ENCODE measurements around the gene EEF2KMT.

EEF2KMT gene

DNA sequence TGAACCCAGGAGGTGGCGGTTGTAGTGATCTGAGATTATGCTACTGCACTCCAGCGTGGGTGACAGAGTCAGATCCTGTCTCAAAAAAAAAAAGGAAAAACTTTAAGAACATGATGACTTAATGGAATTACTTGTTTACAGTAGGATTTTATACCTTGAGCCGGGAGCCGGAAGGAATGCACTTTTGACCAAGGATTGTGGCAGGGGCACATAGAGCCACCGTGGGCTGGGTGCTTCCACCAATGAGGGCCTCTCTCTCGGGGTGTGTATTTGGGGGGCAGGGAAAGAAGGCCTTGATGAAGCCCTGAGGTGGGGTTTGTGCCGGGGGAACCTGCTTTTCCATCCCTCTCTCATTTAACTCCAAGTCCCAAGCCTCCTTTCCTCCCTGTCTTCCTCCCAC lies 57.1 kb downstream of the EEF2KMT start:
- no peak overlapping the region for H3K27ac ChIP-seq
- TF ChIP-seq, protein P1, sequence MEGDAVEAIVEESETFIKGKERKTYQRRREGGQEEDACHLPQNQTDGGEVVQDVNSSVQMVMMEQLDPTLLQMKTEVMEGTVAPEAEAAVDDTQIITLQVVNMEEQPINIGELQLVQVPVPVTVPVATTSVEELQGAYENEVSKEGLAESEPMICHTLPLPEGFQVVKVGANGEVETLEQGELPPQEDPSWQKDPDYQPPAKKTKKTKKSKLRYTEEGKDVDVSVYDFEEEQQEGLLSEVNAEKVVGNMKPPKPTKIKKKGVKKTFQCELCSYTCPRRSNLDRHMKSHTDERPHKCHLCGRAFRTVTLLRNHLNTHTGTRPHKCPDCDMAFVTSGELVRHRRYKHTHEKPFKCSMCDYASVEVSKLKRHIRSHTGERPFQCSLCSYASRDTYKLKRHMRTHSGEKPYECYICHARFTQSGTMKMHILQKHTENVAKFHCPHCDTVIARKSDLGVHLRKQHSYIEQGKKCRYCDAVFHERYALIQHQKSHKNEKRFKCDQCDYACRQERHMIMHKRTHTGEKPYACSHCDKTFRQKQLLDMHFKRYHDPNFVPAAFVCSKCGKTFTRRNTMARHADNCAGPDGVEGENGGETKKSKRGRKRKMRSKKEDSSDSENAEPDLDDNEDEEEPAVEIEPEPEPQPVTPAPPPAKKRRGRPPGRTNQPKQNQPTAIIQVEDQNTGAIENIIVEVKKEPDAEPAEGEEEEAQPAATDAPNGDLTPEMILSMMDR (conservative IDR thresholded peaks at IDR 0.05) = no peak

DNA sequence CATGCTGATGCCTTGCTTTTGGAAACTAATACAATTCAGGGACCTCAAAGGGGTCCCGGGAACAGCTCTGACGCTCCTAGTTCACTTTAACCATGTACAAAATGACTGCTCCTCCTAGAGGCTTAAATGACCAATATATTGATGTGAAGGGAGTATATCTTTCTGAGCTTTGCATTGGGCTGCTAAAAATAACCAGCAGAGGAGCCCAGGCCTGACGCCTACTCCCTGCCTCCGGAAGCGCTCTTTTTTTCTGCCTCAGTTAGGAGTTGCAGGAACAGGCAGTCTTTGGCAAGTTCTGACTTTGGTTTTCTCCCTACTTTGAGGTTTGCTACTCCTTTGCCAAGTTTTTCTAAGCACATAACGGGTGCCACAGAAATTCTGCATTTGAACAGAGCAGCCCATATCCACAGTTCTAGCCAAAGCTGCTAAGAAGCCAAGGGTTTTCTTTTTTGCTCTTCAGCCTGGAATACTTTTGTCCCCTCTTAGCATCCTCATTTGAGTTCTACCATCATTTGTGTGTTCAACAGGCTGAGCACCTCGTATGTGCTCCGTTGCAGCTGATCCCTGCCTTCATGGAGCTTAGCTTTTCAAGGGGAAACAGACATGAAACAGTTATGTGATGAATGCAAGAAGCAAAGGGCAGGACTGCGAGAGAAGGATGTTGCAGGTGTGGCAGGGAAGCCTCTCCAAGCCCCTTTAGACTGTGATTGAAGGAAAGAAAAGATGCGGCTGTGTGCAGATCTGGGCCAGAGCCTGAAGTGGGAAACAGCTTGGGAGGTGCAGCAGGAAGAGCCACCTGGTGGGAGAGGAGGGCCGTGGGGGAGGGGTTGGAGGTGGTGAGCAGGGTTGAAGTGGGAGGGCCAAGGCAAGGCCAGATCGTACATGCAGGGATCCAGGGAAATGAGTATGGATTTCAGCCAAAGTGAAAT lies 61.1 kb downstream of the EEF2KMT start:
- TF ChIP-seq, protein P1 (conservative IDR thresholded peaks at IDR 0.05) = no peak
- no peak overlapping the region for H3K27ac ChIP-seq

DNA sequence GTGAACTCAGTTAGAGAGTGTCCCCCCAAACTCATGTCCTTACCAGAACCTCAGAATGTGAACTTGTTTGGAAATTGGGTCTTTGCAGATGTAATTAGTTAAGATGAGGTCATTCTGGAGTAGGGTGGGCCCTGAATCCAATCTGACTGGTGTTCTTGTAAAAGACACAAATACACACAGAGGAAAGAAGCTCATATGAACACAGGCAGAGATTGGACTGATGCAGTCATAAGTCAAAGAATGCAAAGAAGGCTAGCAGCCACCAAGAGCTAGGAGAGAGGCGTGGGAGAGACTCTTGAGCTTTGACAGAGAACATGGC lies 61.7 kb downstream of the EEF2KMT start:
- TF ChIP-seq, protein P1 (conservative IDR thresholded peaks at IDR 0.05) = no peak
- H3K27ac ChIP-seq = no peak overlapping the region
